A549 treated with RU486 at 1 μM for 4 hours (cell line): ENCODE results near the gene EIF5A. TPM values are rescaled to one million over a fixed set of nuclear protein-coding genes. Genes with fewer than 3 reads are reported as not detected.

Experiments
- total RNA-seq: library from RNA; stranded (reverse); fragments of 200-300 nt; extraction: Qiagen RNA extraction; gene quantifications from 5 replicates; pipeline ENCODE4 v1.2.3, GENCODE V29; 2022; ENCODE audit warnings: low read depth

EIF5A gene
- 1,703 to 1,867 TPM (median 1,727 TPM) in 5 replicates for total RNA-seq

DNA sequence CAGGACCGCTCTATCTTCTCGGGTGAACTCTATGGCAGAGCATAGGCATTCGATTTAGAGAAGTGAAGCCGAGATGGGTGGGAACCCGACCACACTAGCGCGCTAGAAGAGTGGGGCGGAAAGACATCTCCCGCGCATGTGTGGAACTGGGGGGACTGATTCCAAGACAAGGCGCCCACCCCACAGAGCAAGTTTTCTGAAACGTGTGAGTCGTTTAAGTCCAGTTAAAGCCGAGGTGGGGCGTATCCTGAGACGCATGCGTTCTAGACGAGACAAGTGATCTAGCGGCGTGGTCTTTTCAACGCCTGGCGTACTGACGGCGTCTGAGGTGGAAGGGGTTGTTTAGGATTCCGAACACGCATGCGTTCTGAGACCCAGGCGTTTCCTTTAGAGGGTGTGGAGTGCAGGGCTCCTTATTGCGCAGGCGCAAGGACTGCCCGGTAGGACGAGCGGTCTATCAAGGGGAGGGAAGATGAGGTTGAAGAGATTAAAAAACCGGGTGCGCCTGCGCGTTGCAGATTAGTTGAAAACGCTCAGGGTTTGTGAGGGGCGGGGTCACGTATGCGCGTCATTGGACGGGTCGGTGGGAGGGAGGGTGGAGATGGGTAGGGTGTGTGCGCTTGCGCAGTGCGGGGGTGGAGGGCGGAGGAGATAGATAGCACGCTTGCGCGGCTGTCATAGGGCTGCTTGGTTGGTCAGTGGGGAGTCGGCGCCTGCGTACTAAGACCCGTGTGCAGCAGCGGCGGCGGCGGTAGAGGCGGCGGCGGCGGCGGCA lies at the start of gene EIF5A:
Gene EIF5A (plus strand): TSS at position 718 of the 775 bp plus-strand sequence. CDS start 2,008 bp downstream, outside the sequence.

DNA sequence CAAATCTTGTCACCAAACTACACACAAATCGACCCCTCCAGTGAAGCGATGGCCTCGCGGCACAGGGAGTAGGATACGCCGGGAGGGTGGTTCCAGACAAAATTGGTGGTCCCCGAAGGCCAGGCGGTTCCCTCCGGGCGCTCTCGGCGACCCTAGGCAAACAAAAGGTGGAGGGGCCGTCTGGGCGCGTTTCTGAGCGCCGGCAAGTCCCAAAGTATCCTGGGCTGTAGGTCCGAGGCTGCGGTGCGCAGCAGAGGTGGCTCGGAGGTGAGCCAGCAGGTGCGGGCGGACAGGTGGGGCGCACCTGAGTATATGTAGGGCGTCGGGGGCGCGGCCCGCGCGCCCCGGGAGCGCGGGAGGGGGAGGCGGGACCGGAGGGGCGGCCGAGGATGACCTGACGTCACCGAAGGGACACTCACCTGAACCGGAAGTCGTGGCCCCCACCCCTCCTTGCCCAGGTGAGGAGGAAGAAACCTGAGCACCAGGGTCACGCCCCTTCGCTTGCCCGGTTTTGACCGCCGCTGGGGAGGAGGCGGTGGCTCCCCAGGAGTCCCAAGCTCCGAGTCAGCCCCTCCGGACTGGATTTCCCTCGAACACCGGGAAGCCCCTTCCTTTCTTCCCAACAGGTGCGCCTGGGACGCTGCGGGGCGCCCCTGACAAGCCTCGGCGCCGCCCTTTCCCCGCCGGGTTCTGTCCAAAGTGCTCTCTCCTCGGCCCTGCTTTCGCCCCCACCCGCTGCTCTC lies 45.1 kb upstream of the EIF5A start, which contains the start of gene CLDN7:
Gene CLDN7 (minus strand): TSS at position 287 of the 743 bp plus-strand sequence. CDS start 435 bp downstream, outside the sequence.

DNA sequence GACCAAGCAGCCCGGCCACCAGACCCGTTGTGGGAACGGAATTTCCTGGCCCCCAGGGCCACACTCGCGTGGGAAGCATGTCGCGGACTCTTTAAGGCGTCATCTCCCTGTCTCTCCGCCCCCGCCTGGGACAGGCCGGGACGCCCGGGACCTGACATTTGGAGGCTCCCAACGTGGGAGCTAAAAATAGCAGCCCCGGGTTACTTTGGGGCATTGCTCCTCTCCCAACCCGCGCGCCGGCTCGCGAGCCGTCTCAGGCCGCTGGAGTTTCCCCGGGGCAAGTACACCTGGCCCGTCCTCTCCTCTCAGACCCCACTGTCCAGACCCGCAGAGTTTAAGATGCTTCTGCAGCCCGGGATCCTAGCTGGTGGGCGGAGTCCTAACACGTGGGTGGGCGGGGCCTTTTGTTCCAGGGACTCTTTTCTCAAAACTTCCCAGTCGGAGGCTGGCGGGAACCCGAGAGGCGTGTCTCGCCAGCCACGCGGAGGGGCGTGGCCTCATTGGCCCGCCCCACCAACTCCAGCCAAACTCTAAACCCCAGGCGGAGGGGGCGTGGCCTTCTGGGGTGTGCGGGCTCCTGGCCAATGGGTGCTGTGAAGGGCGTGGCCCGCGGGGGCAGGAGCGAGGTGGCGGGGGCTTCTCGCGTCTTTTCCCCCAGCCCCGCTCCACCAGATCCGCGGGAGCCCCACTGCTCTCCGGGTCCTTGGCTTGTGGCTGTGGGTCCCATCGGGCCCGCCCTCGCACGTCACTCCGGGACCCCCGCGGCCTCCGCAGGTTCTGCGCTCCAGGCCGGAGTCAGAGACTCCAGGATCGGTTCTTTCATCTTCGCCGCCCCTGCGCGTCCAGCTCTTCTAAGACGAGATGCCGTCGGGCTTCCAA lies 26.1 kb upstream of the EIF5A start, which contains the start of gene SLC2A4:
Gene SLC2A4 (plus strand): TSS at position 645 of the 879 bp plus-strand sequence. CDS start 217 bp downstream, at position 862.

DNA sequence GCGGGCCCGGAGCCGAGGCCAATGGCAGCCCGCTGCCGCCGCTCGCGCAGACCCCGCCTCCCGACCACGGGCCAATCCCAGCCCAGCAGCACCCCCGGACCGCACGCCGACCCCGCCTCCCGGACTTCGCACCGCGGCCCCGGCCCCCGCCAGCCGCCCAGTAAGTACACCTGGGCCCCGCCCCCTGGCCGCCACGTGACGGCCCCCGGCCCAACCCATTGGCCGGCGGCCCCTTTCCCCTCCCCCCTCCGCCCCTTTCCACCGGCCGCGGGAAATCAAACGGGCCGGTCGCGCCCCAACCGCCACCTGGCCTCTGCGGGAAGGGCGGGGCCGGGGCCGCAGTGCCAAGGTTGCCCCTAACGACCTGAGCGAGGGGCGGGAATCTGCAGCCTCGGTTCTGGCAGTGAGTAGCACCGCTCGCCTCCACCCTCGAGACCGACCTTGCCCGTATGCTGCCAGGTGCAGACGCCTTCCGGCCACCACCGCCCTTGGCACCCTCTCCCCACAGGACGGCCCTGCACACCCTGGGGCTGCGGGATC lies 12.7 kb upstream of the EIF5A start, which contains the start of gene YBX2:
Gene YBX2 (minus strand): TSS at position 26 of the 540 bp plus-strand sequence. CDS start 139 bp downstream, outside the sequence.

DNA sequence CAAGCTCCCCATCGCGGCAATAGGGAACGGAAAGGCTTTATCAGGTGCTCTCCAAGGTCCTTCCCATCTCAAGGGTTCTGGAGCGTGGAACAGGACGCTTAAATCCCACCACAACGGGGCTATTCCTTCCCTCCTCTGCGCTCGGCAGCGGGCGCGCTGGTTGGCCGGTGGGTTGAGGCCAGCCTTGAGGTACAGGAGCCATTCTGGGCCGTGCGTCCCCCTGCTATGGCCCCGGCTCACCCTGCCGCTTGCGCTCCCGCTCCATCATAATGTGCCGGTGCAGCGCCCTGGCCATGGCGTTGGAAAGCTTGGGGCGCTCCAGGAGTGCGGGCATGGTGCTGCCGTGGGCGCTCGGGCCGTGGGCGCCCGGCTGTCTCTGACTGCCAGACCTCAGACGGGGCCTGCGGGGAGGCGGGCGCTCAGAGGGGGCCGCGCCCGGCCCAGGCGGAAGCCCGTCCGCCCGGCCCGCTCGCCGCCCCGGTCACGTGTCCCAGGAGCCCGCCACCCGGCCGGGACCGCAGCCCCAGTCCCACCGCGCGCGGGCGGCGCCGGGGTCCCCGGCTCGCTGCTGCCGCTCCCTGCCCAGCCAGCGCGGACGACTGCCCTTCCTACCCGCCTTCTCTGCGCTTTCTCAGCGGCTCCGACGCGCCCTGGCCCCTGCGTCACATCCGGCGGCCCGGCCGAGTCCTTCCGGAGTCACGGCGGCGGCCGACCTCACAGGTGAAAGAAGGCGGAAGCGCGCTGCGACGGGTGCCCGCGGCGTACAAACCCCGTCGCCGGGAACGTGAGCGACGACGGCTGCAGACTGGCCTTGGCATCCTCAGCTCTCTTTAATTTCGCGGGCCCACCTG lies 7.5 kb downstream of the EIF5A start, which contains the start of gene GPS2:
Gene GPS2 (minus strand): TSS at position 642 of the 851 bp plus-strand sequence. CDS start 308 bp downstream, at position 334.

DNA sequence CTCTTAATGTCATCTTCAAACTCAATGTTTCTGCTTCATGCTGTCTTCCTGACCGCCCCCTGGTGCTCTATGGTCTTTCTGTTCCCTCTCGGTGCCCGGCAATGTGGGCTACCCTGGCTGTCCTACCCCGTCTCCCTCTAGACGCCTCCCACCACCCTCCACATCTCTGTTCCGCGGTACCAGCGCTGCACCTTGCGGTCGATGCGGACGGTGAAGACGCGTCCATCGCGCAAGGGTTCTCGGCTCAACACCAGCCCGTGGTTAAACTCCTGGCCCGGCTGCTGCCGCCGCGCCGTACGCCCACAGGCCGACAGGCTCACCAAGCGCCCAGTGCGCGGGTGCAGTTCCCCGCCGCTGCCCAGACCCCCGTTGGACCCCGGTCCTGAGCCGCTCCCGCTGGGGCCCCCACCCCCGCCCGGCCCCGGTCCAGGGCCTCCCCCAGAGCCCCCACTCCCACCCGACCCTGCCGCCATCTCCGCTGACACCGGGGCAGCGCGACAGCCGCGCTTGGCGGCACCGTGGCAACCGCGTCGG lies 21.5 kb downstream of the EIF5A start, which contains the start of gene NEURL4:
Gene NEURL4 (minus strand): TSS at position 496 of the 534 bp plus-strand sequence. CDS start 23 bp downstream, at position 473.

DNA sequence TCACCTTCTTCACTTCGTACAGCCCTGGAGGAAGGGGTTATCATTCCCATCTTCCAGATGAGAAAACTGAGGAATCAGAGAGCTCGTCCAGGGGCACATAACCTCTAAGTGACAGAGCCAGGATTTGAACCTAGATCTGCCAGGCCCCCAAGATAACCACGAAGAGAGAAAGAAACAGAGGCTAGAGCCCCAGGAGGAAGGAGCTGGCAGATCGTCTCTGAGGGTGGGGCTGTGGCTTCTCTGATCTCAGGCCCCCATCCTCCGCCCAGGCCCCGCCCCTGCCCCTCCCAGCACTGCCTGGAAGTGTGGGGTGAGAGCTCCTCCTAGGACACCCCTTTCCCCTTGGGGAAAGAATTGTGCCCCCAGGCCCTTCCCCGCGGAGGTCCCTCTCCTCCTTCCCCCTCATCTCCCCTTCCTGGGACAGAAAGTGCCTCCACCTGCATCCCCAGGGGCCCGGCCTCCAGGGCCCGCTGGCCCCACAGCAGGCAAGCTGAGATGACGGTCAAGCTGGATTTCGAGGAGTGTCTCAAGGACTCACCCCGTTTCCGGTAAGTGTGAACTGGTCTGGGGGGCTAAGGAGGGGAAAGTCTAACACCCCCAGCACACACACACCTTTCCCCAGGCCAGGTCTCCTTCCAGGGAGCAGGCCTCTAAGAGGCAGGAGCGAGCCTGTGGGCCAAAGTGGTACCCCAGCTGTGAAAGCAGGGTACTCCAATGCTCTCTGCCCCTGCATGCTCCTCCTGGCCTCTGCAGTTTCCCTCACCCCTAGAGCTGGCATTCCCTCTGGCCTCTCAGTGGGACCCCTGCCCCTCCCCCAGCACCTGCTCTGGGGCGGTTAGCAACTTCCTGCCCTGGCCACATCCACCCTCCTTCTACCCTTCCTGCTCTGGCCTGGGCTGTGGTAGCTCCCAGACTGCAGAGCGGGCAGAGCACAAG lies 29.1 kb downstream of the EIF5A start, which contains the start of gene ACAP1:
Gene ACAP1 (plus strand): TSS at position 290 of the 936 bp plus-strand sequence. CDS start 206 bp downstream, at position 496.

DNA sequence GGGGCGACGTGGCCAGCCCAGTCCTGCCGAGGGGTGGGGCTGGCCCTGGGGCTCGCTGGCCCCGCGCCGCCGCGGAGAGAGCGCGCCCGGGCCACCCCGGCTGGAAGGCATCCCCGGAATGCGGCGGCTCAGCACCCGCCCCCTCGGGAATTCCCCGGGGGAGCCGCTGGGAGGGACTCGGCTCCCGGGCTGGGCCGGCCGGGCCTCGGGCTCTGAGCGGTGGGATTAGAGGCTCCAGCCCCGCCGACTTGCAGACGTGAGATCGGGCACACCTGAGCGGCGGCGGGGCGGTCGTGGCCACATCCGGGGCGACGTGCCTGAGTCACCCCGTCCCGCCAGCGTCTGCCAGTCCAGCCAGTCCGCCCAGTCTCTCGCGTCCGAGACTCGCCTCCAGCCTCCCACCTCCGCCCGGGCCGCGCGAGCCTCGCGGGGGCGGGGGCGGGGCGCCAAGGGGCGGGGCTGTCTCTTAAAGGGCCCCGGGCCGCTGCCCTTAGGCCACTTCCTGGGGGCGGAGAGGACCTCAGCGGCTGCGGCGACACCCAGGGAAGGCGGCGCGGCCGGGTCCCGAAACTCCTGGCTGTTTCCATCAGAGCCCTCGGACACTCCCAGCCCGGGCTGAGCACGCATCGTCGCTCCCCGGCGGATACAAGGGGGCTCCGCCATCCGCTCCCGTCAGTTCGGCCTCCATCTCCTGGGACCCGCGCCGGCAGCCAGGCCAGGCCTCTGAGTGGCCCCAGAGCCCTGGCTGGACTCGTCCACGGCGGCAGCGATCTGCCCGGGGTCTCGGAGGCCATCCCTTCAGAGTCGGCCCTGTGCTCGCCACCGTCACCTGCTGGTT lies 44.5 kb downstream of the EIF5A start, which contains the start of gene KCTD11:
Gene KCTD11 (plus strand): TSS at position 498 of the 838 bp plus-strand sequence.

DNA sequence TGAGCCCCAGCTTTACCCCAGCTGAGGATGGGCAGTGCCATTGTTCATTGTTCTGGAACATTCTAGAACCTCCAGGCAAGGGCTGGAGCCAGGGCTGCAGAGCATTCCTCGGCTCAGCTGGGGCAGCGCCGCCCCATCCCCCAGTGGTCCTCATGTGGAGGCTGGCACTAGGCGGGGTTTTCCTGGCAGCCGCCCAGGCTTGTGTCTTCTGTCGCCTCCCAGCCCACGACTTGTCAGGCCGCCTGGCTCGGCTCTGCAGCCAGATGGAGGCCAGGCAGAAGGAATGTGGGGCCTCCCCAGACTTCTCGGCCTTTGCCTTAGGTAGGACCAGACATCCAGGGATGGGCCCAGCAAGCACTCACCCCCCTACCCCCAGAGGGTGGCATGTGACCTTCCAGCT lies 47.6 kb downstream of the EIF5A start, which contains the start of gene TMEM95:
Gene TMEM95 (plus strand): TSS at position 104 of the 400 bp plus-strand sequence. CDS start 49 bp downstream, at position 153.

Other genes starting within 250 kb of the EIF5A start
- not detected in 5 replicates for gene CLEC10A, start 227.4 kb upstream of the EIF5A start, total RNA-seq
- gene ASGR2, start 192.8 kb upstream of the EIF5A start, total RNA-seq = 0.36 TPM in 1 of 5 replicates, not detected in the others
- gene ASGR1, start 128.3 kb upstream of the EIF5A start, total RNA-seq = 1.0 to 1.5 TPM (median 1.3 TPM) in 5 replicates
- gene DLG4, start 87.8 kb upstream of the EIF5A start, total RNA-seq = 7.2 to 10.7 TPM (median 8.9 TPM) in 5 replicates
- 373 to 531 TPM (median 506 TPM) in 5 replicates for gene ACADVL, start 87.7 kb upstream of the EIF5A start, total RNA-seq
- 26.1 to 39.5 TPM (median 37.0 TPM) in 5 replicates for gene DVL2, start 73.1 kb upstream of the EIF5A start, total RNA-seq
- gene PHF23, start 68.2 kb upstream of the EIF5A start, total RNA-seq = 82.3 to 110 TPM (median 92.2 TPM) in 5 replicates
- 678 to 759 TPM (median 700 TPM) in 5 replicates for gene GABARAP, start 65.2 kb upstream of the EIF5A start, total RNA-seq
- gene CTDNEP1, start 55.9 kb upstream of the EIF5A start, total RNA-seq = 210 to 241 TPM (median 229 TPM) in 5 replicates
- 110 to 138 TPM (median 124 TPM) in 5 replicates for gene ELP5, start 55.4 kb upstream of the EIF5A start, total RNA-seq
- 0.57 to 1.5 TPM (median 0.71 TPM) in 5 replicates for gene CLDN7, start 45.1 kb upstream of the EIF5A start, total RNA-seq
- gene SLC2A4, start 25.9 kb upstream of the EIF5A start, total RNA-seq = 0.07 to 0.29 TPM (median 0.17 TPM) in 5 replicates
- 0.32 to 0.80 TPM (median 0.41 TPM) in 5 replicates for gene YBX2, start 13.0 kb upstream of the EIF5A start, total RNA-seq
- gene GPS2, start 7.7 kb downstream of the EIF5A start, total RNA-seq = 86.5 to 109 TPM (median 99.7 TPM) in 5 replicates
- 21.8 to 31.5 TPM (median 27.2 TPM) in 5 replicates for gene NEURL4, start 21.7 kb downstream of the EIF5A start, total RNA-seq
- 0.74 to 8.9 TPM (median 4.6 TPM) in 5 replicates for gene ACAP1, start 28.9 kb downstream of the EIF5A start, total RNA-seq
- gene KCTD11, start 44.5 kb downstream of the EIF5A start, total RNA-seq = 10.7 to 15.4 TPM (median 12.9 TPM) in 5 replicates
- gene TMEM95, start 47.5 kb downstream of the EIF5A start, total RNA-seq = not detected in 5 replicates
- 1.5 to 2.1 TPM (median 1.9 TPM) in 5 replicates for gene TNK1, start 73.5 kb downstream of the EIF5A start, total RNA-seq
- 35.0 to 47.4 TPM (median 36.8 TPM) in 5 replicates for gene PLSCR3, start 86.9 kb downstream of the EIF5A start, total RNA-seq
- gene TMEM256, start 96.5 kb downstream of the EIF5A start, total RNA-seq = 183 to 235 TPM (median 214 TPM) in 5 replicates
- 13.0 to 21.8 TPM (median 16.6 TPM) in 5 replicates for gene NLGN2, start 100.2 kb downstream of the EIF5A start, total RNA-seq
- not detected in 5 replicates for gene SPEM1, start 112.7 kb downstream of the EIF5A start, total RNA-seq
- 0.08 TPM in 1 of 5 replicates, not detected in the others for gene SPEM2, start 118.0 kb downstream of the EIF5A start, total RNA-seq
- gene SPEM3, start 121.2 kb downstream of the EIF5A start, total RNA-seq = not detected in 5 replicates
- gene TMEM102, start 127.8 kb downstream of the EIF5A start, total RNA-seq = 8.7 to 15.2 TPM (median 12.6 TPM) in 5 replicates
- gene FGF11, start 131.9 kb downstream of the EIF5A start, total RNA-seq = 0.74 to 1.4 TPM (median 1.2 TPM) in 5 replicates
- gene CHRNB1, start 137.4 kb downstream of the EIF5A start, total RNA-seq = 5.7 to 8.0 TPM (median 7.2 TPM) in 5 replicates
- 17.8 to 24.3 TPM (median 22.7 TPM) in 5 replicates for gene ZBTB4, start 172.0 kb downstream of the EIF5A start, total RNA-seq
- not detected in 5 replicates for gene SLC35G6, start 173.8 kb downstream of the EIF5A start, total RNA-seq
- gene POLR2A, start 176.7 kb downstream of the EIF5A start, total RNA-seq = 62.1 to 84.5 TPM (median 77.7 TPM) in 5 replicates
- 8.8 to 13.0 TPM (median 10.7 TPM) in 5 replicates for gene TNFSF12, start 241.4 kb downstream of the EIF5A start, total RNA-seq